GM18508 (cell line): ENCODE measurements around the gene NFKBIL1.
"Not testable (repeated sequence)": the region's sequence is repeated elsewhere in the genome, so short reads cannot be mapped to it uniquely, and the experiment has no call there.

Source experiments
- ATAC-seq: cut with Tn5 transposase; IDR thresholded peaks from one replicate; pipeline ENCODE4 v1.9.1; 2021; ENCODE audit warnings: moderate number of reproducible peaks; ENCODE audit not compliant: insufficient read depth, unreplicated experiment

NFKBIL1 gene

DNA sequence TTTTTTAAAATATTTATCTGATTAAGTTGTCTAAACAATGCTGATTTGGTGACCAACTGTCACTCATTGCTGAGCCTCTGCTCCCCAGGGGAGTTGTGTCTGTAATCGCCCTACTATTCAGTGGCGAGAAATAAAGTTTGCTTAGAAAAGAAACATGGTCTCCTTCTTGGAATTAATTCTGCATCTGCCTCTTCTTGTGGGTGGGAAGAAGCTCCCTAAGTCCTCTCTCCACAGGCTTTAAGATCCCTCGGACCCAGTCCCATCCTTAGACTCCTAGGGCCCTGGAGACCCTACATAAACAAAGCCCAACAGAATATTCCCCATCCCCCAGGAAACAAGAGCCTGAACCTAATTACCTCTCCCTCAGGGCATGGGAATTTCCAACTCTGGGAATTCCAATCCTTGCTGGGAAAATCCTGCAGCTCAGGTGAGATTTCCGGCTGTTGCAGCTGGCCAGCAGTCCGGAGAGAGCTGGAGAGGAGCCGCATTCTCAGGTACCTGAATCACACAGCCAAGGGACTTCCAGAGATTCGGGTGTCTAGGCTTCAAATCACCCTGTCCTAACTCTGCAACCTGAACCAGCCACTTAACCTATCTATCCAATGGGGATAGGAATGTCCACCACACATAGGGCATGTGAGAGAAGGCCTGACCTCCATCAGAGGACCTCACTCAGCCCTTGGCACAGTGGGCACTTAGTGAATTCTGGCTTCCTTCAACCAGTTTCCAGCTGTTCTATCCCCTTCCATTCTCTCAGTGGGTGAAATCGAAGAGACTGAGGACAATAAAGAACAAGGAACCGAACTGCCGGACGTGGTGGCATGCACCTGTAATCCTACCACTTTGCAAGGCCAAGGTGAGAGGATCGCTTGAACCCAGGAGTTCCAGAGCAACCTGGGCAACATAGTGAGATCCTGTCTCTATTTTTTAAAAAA lies 31.0 kb downstream of the NFKBIL1 start:
- ATAC-seq, result no peak

DNA sequence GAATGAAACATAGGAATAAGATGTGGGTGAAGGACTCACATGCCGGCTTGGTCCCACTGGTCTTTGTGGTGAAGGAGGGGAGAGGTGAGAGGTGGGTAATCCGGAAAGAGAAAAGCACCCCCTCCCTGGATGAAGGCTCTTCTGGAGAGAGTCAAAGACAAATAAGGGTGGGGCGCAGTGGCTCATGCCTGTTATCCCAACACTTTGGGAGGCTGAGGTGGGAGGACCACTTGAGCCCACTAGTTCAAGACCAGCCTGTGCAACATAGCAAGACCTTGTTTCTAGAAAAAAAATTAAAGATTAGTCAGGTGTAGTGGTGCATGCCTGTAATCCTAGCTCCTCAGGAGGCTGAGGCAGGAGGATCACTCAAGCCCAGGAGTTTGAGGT lies 31.7 kb downstream of the NFKBIL1 start:
- no peak for ATAC-seq

GRCh38 chr6:31579546-31580437 lies 32.4 kb downstream of the NFKBIL1 start:
- no peak for ATAC-seq

DNA sequence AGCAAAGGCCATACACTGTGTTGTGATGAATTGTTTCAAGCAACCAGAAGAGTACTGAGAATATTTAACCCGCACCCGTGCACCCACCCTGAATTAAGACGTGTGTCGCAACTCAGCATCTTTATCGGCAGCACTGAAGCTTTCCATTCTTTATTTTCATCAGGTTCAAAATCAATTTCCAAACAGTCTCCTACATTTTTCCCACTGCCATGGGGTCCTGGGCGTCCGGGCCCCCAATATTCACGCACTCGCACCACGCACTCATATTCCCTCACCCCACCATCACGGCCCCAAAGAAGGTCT lies 33.0 kb downstream of the NFKBIL1 start:
- ATAC-seq, result no peak

DNA sequence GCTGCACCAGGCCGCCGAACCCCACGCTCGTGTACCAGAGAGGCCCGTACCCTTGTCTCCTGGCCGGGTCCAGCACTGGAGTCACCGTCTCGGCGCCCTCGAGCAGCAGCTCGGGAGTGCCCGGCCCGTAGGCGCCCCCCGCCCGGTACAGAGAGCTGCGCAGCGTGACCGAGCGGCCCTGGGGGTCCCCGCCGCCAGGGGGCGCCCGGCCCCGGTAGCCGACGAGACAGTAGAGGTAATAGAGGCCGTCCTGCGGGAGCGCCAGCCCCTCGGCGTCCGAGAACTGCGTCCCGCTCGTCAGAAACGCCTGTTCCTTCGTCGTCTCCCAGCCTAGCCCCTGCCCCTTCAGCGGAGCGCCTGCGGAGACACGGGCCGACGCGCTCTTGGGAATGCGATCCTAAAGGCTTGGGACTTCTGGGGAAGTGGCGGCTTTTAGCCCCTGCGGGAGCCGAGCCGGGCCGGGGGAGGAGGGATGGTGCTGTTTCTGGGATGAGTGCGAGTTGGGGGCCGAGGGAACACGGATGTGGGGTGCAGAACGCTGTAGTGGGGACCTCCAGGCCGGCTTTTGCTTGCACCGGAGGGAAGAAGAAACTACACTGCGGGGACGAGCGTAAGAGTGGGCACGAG lies 33.5 kb downstream of the NFKBIL1 start:
- ATAC-seq, result no peak

- ATAC-seq, result no peak
Observed at GRCh38 chr6:31581434-31582229, 34.2 kb downstream of the NFKBIL1 start.

DNA sequence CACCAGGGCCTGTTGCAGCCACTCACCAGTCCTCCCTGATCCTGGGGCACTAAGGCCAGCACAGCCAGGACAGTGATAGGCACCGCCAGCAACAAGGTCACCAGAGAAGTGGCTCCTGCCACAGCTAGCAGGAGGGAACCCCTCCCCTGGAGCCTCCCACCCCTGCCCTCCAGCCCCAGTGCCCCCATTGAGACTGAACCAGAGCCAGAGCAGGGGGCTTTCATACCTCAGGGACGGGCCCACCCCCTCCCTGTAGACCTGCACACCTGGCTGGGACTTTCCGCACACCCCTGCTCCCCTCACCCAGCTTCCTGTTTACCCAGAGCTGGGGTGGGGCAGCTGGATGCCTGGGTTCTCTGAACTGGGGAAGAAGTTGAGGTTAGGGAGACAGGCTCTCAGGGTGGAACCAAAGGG lies 34.8 kb downstream of the NFKBIL1 start, which contains the start of gene LTB:
Gene LTB, minus strand, starts transcription at position 195 of the 414 bp plus-strand sequence. Its CDS starts 7 bp downstream, at position 188.
- ATAC-seq, result no peak

- ATAC-seq, result no peak
Observed at GRCh38 chr6:31585491-31585890, 38.1 kb downstream of the NFKBIL1 start.

GRCh38 chr6:31586008-31586407 lies 38.6 kb downstream of the NFKBIL1 start, which contains the start of gene LST1:
Gene LST1, plus strand, starts transcription at chr6:31586277. Its CDS starts 1,023 bp downstream, at chr6:31587300.
- ATAC-seq, result no peak

- ATAC-seq, result no peak
Observed at GRCh38 chr6:31586599-31587281, 39.3 kb downstream of the NFKBIL1 start.

- ATAC-seq, result no peak
Observed at GRCh38 chr6:31587791-31588777, 40.7 kb downstream of the NFKBIL1 start.

DNA sequence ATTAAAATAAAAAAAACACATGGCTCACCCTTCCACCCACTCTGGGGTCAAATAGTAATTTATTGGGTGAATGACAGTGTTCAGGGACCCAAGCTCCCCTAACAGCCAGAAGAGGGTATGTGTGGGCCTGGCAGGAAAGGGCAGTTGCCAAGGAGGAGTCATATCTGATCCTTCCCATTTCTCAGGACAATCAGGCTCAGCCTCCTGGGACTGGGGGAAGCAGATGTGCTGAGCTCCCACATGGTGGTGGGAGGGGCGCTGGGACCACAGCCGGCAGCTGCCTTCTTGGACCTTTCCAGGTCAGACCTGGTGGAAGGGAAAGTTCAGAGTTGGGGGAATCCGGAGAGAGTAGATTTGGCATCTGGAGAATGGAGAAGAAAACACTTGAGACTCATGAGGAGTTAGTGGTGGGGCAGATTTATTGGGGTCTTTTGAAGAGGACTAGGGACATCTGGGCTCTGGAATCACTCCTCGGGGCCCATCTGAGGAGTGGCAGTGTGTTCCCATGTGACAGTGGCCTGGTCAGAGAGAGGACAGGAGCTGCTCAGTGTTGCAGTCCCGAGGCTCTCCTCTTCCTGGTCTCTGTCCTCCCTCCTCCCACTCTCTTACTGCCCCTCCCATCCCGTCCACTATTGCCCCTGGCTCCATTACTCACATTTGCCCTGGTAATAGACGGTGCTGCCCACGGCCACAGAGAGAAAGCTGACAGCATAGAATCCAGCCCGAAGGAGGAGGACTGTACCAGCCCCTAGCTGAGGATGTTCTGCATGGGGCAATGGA lies 41.7 kb downstream of the NFKBIL1 start:
- no peak for ATAC-seq

- ATAC-seq, result not testable (repeated sequence)
Observed at GRCh38 chr6:31590691-31591090, 43.3 kb downstream of the NFKBIL1 start.

- ATAC-seq, result no peak
Observed at GRCh38 chr6:31592396-31592771, 45.0 kb downstream of the NFKBIL1 start.

DNA sequence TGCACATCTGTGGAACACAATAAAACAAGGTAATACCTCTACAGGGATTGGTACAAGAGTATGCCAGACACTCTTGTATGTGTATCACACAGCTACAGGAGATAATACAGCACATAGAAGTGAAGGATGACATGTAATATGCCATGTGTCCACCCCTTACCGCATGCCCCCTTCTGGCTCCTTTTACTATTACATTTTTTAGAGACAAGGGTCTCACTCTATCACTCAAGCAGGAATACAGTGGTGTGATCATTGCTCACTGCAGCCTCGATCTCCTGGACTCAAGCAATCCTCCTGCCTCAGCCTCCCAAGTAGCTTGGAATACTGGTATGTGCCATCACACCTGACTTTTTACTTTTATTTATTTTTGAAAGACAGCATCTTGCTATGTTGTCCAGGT lies 49.6 kb downstream of the NFKBIL1 start:
- ATAC-seq, result no peak

DNA sequence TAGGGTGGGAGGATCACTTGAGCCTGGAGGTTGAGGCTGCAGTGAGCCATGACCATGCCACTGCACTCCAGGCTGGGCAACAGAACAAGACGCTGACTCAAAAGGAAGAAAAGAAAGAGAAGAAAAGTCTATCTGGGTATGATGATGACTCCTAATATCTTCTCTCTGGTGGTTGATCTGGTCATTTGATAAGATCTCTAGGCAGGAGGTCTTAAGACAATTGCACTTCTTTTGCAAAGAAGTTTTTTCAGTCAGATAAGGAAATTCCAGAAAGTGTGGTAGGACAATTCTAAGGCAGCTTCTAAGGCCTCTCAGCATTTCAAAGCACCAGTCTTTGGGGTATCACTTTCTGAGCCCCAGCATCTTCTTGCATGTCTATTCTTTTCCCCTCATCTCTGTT lies 59.9 kb downstream of the NFKBIL1 start:
- no peak for ATAC-seq
